PFSK-1 (cell line): ENCODE data around the gene CLCF1.

ENCODE experiments used
- FOXP2 ChIP-seq: optimal IDR thresholded peaks from 2 replicates; pipeline ENCODE3; 2011; ENCODE audit warnings: borderline replicate concordance, control low read depth, inconsistent platforms; ENCODE audit not compliant: insufficient read depth; ENCODE audit errors: extremely low read length, extremely low read depth
- POLR2AphosphoS5 ChIP-seq: IDR thresholded peaks from 2 replicates; pipeline ENCODE4 v1.6.1; 2012; ENCODE audit warnings: low read depth, mild to moderate bottlenecking, control low read depth, low read length, moderate library complexity
- SIN3A ChIP-seq: IDR thresholded peaks from 2 replicates; pipeline ENCODE4 v1.6.1; 2012; ENCODE audit warnings: mild to moderate bottlenecking, low read length, moderate library complexity, borderline replicate concordance; ENCODE audit not compliant: insufficient read depth
- TAF1 ChIP-seq: IDR thresholded peaks from 2 replicates; pipeline ENCODE4 v1.6.1; 2012; ENCODE audit warnings: low read length, control low read depth, borderline replicate concordance; ENCODE audit not compliant: insufficient read depth
- TF ChIP-seq, protein P1 (sequence below), 2 experiments: IDR thresholded peaks; 2 replicates each; pipeline versions ENCODE4 v1.6.1 to v1.8.0; 2011 to 2012; ENCODE audit warnings: low read depth in 2 of 2, low read length in 2 of 2, control low read depth in 1 of 2, inconsistent platforms in 1 of 2, mild to moderate bottlenecking in 1 of 2, moderate library complexity in 1 of 2; ENCODE audit not compliant: insufficient read depth in 1 of 2

CLCF1 gene

DNA sequence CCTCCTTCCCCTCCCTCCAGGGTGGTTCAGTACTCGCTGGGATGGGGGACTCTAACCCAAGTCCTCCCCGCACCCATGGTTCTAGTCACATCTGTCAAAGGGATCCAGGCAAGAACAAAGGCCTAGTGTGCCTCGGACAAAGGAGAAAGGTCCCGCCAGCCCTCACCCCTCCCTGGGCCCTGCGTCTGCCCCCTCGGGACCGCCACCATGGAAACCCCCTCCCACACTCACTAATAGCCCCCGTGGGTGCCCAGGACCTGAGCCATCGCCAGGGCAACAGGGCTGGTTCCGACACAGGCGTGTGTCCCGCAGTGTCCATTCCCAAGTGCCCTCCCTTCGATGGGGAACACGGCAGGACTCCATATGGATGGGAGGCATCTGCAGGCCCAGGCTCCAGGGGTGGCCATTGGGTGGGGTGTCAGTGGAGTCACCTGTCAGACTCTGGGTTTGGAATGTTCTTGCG is 37.0 kb upstream of the CLCF1 start:
- TF ChIP-seq TAF1 (no peak), POLR2AphosphoS5 (no peak), FOXP2 (no peak), SIN3A (no peak)
- TF ChIP-seq, protein P1, sequence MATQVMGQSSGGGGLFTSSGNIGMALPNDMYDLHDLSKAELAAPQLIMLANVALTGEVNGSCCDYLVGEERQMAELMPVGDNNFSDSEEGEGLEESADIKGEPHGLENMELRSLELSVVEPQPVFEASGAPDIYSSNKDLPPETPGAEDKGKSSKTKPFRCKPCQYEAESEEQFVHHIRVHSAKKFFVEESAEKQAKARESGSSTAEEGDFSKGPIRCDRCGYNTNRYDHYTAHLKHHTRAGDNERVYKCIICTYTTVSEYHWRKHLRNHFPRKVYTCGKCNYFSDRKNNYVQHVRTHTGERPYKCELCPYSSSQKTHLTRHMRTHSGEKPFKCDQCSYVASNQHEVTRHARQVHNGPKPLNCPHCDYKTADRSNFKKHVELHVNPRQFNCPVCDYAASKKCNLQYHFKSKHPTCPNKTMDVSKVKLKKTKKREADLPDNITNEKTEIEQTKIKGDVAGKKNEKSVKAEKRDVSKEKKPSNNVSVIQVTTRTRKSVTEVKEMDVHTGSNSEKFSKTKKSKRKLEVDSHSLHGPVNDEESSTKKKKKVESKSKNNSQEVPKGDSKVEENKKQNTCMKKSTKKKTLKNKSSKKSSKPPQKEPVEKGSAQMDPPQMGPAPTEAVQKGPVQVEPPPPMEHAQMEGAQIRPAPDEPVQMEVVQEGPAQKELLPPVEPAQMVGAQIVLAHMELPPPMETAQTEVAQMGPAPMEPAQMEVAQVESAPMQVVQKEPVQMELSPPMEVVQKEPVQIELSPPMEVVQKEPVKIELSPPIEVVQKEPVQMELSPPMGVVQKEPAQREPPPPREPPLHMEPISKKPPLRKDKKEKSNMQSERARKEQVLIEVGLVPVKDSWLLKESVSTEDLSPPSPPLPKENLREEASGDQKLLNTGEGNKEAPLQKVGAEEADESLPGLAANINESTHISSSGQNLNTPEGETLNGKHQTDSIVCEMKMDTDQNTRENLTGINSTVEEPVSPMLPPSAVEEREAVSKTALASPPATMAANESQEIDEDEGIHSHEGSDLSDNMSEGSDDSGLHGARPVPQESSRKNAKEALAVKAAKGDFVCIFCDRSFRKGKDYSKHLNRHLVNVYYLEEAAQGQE (IDR thresholded peaks at IDR 0.05; ENCODE audit: insufficient read depth in 1 of 2, low read depth in 2 of 2, low read length in 2 of 2), result no peak

DNA sequence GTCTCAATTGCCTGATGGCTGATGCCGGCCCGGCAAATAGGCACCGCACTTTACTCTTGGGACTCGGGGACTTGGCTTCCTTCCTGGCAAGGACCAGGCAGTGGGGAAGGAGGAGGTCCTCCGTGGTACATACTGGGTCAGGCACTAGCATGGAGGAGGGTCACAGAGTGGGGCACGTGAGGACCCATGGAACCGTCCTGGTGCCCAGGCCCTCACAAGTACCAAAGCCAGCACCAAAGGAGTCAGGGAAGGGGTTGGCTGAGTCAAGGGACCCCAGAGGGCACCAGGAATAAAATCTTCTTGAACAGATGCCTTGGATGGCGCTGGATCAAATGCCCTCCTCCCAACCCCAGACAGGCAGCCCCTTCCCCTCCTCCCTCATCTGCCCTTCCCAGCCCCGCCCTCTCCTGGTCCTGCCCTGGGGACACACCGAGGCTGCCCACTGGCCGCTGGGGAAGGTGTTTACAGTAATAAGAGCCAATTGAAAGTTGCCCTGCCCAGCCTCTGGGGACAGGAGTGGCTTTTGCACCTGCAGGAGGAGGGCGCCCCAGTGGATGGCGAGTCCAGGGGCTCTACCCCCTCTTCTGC is 36.5 kb upstream of the CLCF1 start:
- TF ChIP-seq POLR2AphosphoS5, result no peak
- TF ChIP-seq, protein P1 (IDR thresholded peaks at IDR 0.05; ENCODE audit: insufficient read depth in 1 of 2, low read depth in 2 of 2, low read length in 2 of 2), result no peak
- TF ChIP-seq TAF1, result no peak
- TF ChIP-seq SIN3A, result no peak
- TF ChIP-seq FOXP2, result no peak

DNA sequence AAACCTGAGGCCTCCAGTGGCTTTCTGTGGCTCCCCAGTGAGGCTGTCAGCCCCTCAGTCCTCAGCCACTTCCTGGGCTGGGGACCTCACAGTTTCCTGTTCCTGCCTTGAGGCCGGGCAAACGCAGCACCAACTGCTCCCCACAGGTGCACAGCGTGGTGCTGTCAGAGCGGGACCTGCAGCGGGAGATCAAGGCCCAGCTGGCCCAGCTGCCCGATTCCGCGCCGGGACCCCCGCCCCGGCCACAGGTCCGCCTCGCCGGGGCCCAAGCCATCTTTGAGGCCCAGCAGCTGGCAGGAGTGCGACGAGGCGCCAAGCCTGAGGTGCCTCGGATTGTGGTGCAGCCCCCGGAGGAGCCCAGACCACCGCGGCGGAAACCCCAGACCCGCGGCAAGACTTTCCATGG is 35.9 kb upstream of the CLCF1 start:
- TF ChIP-seq SIN3A, result no peak
- TF ChIP-seq POLR2AphosphoS5, result no peak
- TF ChIP-seq, protein P1 (IDR thresholded peaks at IDR 0.05; ENCODE audit: insufficient read depth in 1 of 2, low read depth in 2 of 2, low read length in 2 of 2), result no peak
- no peak for TF ChIP-seq FOXP2
- no peak for TF ChIP-seq TAF1

DNA sequence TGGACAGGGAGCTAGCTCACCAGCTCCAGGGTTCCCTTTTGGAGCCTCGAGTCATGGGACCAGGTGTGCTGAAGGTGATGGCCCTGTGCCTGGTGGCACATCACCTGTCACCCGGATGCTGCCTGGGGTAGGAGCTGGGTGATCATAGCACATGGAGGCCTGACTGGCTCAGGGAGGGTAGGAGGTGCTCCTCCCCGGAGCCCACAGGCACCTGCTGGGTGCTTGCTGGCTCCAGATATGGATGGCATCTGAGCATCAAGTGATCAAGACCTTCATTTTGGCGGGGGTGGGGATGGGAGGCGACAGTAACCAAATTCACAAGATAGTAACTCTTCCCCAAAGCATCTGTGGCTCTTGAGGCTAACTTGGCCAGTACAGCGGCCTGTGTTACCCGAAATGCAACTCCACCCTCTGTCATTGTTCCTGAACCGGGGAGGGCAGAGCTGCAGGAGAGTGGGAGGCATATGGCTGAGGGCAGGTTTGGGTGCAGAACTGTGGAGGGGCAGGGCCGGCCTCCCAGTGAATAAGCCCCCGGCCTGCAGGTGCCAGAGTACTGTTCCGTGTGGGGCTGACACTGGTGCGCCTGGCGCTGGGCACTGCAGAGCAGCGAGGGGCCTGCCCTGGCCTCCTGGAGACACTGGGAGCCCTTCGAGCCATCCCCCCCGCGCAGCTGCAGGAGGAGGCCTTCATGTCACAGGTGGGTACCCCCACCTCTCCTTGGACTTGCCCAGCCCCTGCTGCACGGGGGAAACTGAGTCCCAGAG is 35.2 kb upstream of the CLCF1 start:
- TF ChIP-seq SIN3A, result no peak
- no peak for TF ChIP-seq POLR2AphosphoS5
- no peak for TF ChIP-seq FOXP2
- TF ChIP-seq, protein P1 (IDR thresholded peaks at IDR 0.05; ENCODE audit: insufficient read depth in 1 of 2, low read depth in 2 of 2, low read length in 2 of 2), result no peak
